ENCODE data around the gene VPREB3.

The VPREB3 gene

GRCh38 chr22:23722160-23722559, 32.1 kb downstream of the VPREB3 start:
- no peaks in the 10 kb centered on the region for H3K9me3 ChIP-seq
- H3K4me2 ChIP-seq = no peak overlapping the region
- TF ChIP-seq Cebpa-rat (IDR thresholded peaks at IDR 0.05) = no peak
- H3K4me1 ChIP-seq = peaks cover 11% of the 10 kb centered on the region
- no peaks in the 10 kb centered on the region for H3K36me3 ChIP-seq
- H3K27ac ChIP-seq = no peak overlapping the region
- no peak overlapping the region for H3K4me3 ChIP-seq
- no peaks in the 10 kb centered on the region for H4K20me1 ChIP-seq
- no peak overlapping the region for H3K9ac ChIP-seq
- no peaks in the 10 kb centered on the region for H3K27me3 ChIP-seq

DNA sequence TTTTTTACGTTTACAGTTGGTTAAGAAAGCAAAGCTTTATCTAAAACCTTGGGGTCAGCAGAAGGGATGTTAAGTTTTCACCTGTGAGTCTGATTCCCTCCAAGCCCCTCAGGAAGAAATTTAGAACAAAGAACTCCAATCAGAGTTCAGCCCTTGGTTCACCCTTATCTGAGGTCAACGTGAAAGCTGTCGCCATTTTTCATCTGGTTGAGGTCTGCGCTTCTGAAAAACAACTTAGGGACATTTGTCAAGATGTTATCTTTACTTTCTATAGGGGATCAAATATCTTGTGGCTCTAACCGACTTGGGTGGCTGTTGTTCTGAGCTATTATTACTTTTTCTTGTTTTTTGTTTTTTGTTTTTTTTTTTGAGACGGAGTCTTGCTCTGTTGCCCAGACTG, 33.4 kb downstream of the VPREB3 start:
- Histone ChIP-seq H3K9me3 (no peaks in the 10 kb centered on the region), H3K36me3 (no peaks in the 10 kb centered on the region), H3K27me3 (no peaks in the 10 kb centered on the region), H3K4me2 (no peak overlapping the region), H3K4me1 (peaks cover 19% of the 10 kb centered on the region), H4K20me1 (peaks cover 4% of the 10 kb centered on the region; the same call in 1 of the 2 replicates), H3K4me3 (no peak overlapping the region), H3K27ac (no peak overlapping the region), H3K9ac (no peak overlapping the region)
- no peak for TF ChIP-seq Cebpa-rat (IDR thresholded peaks at IDR 0.05)

DNA sequence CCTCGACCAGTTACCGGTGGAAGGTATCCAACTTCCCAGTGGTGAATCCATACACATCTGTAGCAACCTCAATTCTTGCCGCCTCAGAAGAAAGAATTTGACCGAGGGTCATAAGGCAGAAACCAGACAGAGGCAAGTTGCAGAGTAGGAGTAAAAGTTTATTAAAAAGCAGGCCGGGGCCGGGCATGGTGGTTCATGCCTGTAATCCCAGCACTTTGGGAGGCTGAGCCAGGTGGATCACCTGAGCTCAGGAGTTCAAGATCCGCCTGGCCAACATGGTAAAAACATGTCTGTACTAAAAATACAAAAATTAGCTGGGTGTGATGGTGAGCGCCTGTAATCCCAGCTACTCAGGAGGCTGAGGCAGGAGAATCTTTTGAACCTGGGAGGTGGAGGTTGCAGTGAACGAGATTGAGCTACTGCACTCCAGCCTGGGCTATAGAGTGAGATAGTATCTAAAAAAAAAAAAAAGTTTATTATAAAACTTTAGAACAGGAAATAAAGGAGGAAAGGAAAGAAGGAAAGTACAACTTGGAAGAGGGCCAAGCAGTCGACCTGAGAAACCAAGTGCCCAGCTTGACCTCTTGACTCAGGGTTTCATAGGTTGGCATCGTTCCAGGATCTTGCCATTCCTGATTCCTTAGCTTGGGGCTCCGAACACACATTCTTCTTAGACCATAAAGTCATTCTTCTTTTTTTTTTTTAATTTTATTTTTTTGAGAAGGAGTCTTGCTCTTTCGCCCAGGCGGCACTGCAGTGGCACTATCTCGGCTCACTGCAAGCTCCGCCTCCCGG, 35.7 kb downstream of the VPREB3 start:
- TF ChIP-seq Cebpa-rat (IDR thresholded peaks at IDR 0.05) = no peak
- Histone ChIP-seq H3K36me3 (peaks cover 18% of the 10 kb centered on the region), H3K27ac (no peak overlapping the region), H3K4me2 (no peak overlapping the region), H4K20me1 (peaks cover 24% of the 10 kb centered on the region; the same call in 1 of the 2 replicates), H3K9me3 (no peaks in the 10 kb centered on the region), H3K9ac (no peak overlapping the region), H3K4me3 (no peak overlapping the region), H3K4me1 (peaks cover 40% of the 10 kb centered on the region), H3K27me3 (no peaks in the 10 kb centered on the region)

DNA sequence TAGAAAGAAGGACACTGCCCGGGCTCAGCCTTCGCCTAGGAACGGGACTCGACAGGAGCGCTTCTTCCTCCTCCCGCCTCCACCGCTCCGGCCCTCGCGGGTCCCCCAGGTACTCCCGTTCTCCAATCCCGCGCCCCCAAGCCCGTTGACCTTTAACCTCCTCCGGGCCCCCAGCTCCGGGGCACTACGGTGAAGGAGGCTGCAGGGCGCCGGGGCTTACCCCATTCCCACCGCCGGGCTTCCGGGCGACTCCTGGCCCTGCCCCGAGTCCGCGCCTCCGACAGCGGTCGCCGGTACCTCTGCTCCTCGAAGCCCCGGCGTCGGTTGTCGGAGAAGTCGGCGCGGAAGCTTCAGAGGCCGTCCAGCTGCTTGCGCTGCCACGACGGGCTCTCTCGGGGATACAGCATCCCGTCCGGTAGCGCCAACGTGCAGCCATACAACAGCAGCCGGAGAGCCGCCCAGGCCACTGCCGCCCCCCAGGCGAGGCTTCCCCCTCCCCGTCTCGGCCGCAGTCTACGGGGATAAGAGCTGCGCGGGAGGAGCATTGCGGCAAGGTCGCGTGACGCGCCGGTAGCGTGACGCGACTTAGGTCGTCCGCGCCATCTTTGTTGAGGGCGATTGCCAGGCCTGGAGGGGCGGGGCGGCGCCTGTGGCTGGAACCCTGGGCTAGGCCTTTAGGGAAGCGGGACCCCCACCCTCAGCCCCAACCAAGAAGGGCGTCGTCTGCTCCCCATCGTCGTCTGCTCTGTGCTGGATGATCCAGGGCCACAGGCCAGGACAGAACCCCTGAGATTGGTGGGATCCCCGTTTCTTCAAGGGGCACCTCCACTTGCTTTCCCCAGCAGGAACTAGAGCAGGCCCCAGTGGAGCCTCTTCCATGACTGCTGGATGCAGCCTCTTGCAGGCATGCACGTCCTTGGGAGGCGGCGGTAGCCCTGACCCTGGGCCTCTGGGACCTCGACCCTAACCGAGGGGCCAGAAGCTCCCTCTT, 37.1 kb downstream of the VPREB3 start:
- H3K36me3 ChIP-seq = peaks cover 33% of the 10 kb centered on the region
- no peaks in the 10 kb centered on the region for H3K9me3 ChIP-seq
- peak overlapping the region; percentile 89 for H3K27ac ChIP-seq
- H4K20me1 ChIP-seq = peaks cover 38% of the 10 kb centered on the region; the same call in 1 of the 2 replicates
- H3K9ac ChIP-seq = peak overlapping the region; percentile 95
- H3K4me2 ChIP-seq = peak overlapping the region; percentile 96
- H3K4me3 ChIP-seq = peak overlapping the region; percentile 88
- H3K27me3 ChIP-seq = no peaks in the 10 kb centered on the region
- no peak for TF ChIP-seq Cebpa-rat (IDR thresholded peaks at IDR 0.05)
- peaks cover 45% of the 10 kb centered on the region for H3K4me1 ChIP-seq

DNA sequence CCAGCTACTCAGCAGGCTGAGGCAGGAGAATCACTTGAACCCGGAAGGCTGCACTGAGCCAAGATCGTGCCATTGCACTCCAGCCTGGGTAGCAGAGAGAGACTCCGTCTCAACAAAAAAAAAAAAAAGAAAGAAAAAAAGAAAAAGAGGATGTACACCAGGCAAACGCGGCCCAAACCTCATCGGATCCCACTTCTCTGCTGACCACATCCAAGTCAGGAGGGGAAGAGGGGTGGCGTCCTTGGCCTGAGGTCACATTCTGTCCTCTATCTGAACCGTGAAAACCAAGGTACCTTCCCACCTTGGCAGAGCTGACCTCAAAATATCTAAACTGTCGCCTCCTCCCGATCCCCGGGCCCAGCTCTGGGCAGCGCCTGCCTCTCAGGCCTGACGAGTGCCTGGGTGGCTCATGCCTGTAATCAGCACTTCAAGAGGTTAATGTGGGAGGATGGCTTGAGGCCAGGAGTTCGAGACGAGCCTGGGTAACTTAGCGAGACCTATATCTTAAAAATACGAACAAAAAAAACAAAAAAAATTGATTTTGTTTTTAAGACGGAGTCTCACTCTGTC, 38.3 kb downstream of the VPREB3 start:
- peak overlapping the region; percentile 88 for H3K4me3 ChIP-seq
- peak overlapping the region; percentile 95 for H3K9ac ChIP-seq
- H3K27me3 ChIP-seq = no peaks in the 10 kb centered on the region
- H3K9me3 ChIP-seq = no peaks in the 10 kb centered on the region
- peaks cover 45% of the 10 kb centered on the region for H3K36me3 ChIP-seq
- H3K4me2 ChIP-seq = peak overlapping the region; percentile 96
- TF ChIP-seq Cebpa-rat (IDR thresholded peaks at IDR 0.05) = no peak
- peaks cover 45% of the 10 kb centered on the region for H3K4me1 ChIP-seq
- H3K27ac ChIP-seq = peak overlapping the region; percentile 89
- H4K20me1 ChIP-seq = peaks cover 48% of the 10 kb centered on the region; the same call in 1 of the 2 replicates

DNA sequence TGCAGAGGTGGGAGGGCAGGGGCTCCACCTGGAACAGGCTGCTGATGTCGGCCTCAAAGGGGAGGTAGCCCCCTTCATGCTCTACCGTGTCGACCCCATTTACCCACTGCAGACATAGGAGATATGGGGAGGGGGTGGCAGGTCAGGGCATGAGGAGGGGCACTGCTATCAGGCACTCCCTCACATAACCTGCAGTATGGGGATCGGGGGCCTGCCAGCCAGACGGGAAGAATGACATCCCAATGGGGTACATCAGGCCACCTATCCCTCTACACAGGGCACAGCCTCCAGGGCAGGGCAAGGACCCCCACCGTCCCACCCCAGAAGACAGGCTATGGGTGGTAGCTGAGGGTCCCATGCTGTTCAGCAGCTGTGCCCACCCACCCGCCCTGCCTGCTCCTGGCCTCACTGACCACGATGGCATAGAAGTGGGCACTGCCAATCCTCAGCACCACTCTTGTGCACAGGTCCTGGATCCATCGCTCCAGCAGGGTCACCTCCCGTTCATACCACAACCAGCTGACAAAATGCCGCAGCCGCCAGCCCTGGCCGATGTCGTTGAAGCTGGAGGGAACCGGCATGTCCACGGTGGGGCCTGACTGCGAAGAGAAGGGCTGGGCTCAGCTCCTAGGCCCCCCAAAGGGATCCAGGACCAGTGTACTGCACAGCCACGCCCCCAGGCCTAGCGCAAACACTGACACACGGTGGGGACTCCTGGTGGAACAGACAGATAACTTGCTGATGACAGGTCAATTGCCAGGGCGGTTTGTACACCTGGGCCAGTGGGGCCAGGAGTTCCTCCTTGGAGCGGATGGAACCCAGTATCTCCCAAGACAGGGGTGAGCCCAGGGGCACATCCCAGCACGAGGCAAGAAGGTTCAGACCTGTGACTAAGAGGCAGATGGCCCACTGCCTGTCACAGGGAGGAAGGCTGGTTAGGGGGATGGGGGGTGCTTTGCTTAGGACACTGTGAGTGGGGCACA, 39.3 kb downstream of the VPREB3 start:
- H3K4me1 ChIP-seq = peaks cover 45% of the 10 kb centered on the region
- no peak for TF ChIP-seq Cebpa-rat (IDR thresholded peaks at IDR 0.05)
- H4K20me1 ChIP-seq = peaks cover 58% of the 10 kb centered on the region
- H3K9me3 ChIP-seq = no peaks in the 10 kb centered on the region
- peak overlapping the region; percentile 88; the same call in 1 of the 2 replicates for H3K4me3 ChIP-seq
- H3K27ac ChIP-seq = peak overlapping the region; percentile 89; the same call in 1 of the 2 replicates
- H3K36me3 ChIP-seq = peaks cover 55% of the 10 kb centered on the region
- no peaks in the 10 kb centered on the region for H3K27me3 ChIP-seq
- H3K4me2 ChIP-seq = peak overlapping the region; percentile 96
- H3K9ac ChIP-seq = peak overlapping the region; percentile 95; the same call in 1 of the 2 replicates

- no peaks in the 10 kb centered on the region for H3K9me3 ChIP-seq
- peaks cover 45% of the 10 kb centered on the region for H3K4me1 ChIP-seq
- H3K27me3 ChIP-seq = no peaks in the 10 kb centered on the region
- H3K9ac ChIP-seq = peak overlapping the region; percentile 32
- no peak for TF ChIP-seq Cebpa-rat (IDR thresholded peaks at IDR 0.05)
- H4K20me1 ChIP-seq = peaks cover 67% of the 10 kb centered on the region
- peaks cover 65% of the 10 kb centered on the region for H3K36me3 ChIP-seq
- no peak overlapping the region for H3K4me3 ChIP-seq
- H3K4me2 ChIP-seq = peak overlapping the region; percentile 62
- H3K27ac ChIP-seq = peak overlapping the region; percentile 56
These were observed 40.3 kb downstream of the VPREB3 start for GRCh38 chr22:23713696-23714595.

DNA sequence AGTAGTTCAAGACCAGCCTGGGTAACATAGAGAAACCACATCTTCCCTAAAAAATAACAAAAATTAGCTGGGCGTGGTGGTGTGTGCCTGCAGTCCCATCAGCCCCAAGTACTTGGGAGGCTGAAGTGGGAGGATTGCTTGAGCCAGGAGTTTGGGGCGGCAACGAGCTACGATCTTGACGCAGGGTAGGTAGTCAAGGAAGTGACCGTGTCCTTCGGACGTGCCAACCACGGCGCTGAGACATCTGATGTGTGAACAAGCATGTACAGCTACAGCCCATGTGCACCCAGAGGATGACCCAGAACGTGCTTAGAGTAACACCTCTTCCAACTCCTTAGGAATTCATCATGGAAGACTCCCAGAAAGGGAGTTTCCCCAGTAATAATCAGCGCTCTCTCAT, 42.0 kb downstream of the VPREB3 start:
- Histone ChIP-seq H3K4me1 (peaks cover 34% of the 10 kb centered on the region), H3K27me3 (no peaks in the 10 kb centered on the region), H3K4me3 (no peak overlapping the region), H3K4me2 (no peak overlapping the region), H3K9ac (no peak overlapping the region), H3K27ac (no peak overlapping the region), H4K20me1 (peaks cover 77% of the 10 kb centered on the region), H3K36me3 (peaks cover 81% of the 10 kb centered on the region), H3K9me3 (no peaks in the 10 kb centered on the region)
- TF ChIP-seq Cebpa-rat (IDR thresholded peaks at IDR 0.05) = no peak

All from BLaER1 (cell line).